ENCODE data around the gene SLX4IP. TPM values are rescaled to one million over a fixed set of nuclear protein-coding genes. Genes with fewer than 3 reads are reported as not detected.
A peak's percentile ranks its signal among the peaks of the same experiment; 100 is the strongest.

The SLX4IP gene
- total RNA-seq, 1 experiment from 2014 or later: 7.4 TPM

DNA sequence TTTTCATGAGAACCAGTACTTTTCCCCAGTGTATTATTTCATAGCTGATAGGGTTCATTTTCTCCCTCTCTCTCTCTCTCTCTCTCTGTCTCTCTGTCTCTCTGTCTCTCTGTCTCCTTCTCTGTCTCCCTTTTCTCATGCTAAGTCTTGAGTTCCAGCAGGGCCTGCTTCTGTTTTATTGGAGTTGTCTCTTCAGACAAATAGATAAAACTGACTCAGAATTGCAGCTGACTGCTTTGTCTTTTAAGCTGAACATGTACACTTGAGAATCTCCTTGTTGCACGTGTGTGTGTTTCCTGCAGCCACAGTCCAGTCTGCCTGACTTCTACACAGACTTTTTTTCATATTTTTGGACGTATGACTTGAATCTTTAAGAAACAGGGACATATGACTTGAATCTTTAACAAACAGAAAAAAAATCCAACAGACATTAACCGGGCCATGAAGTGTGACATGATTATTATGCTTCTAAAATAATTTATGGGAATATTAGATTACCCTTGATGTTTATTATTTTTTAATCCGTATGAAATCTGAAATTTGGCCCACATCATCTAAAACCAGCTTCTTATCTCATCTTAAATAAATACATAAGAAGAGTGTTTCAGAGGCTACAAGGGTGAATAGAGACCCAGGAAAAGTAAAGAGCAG, 167.2 kb downstream of the SLX4IP start (continued):
- TF ChIP-seq, protein P1, sequence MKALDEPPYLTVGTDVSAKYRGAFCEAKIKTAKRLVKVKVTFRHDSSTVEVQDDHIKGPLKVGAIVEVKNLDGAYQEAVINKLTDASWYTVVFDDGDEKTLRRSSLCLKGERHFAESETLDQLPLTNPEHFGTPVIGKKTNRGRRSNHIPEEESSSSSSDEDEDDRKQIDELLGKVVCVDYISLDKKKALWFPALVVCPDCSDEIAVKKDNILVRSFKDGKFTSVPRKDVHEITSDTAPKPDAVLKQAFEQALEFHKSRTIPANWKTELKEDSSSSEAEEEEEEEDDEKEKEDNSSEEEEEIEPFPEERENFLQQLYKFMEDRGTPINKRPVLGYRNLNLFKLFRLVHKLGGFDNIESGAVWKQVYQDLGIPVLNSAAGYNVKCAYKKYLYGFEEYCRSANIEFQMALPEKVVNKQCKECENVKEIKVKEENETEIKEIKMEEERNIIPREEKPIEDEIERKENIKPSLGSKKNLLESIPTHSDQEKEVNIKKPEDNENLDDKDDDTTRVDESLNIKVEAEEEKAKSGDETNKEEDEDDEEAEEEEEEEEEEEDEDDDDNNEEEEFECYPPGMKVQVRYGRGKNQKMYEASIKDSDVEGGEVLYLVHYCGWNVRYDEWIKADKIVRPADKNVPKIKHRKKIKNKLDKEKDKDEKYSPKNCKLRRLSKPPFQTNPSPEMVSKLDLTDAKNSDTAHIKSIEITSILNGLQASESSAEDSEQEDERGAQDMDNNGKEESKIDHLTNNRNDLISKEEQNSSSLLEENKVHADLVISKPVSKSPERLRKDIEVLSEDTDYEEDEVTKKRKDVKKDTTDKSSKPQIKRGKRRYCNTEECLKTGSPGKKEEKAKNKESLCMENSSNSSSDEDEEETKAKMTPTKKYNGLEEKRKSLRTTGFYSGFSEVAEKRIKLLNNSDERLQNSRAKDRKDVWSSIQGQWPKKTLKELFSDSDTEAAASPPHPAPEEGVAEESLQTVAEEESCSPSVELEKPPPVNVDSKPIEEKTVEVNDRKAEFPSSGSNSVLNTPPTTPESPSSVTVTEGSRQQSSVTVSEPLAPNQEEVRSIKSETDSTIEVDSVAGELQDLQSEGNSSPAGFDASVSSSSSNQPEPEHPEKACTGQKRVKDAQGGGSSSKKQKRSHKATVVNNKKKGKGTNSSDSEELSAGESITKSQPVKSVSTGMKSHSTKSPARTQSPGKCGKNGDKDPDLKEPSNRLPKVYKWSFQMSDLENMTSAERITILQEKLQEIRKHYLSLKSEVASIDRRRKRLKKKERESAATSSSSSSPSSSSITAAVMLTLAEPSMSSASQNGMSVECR (CRISPR knock-in tag; IDR thresholded peaks at IDR 0.05; ENCODE audit: borderline replicate concordance): no peak

DNA sequence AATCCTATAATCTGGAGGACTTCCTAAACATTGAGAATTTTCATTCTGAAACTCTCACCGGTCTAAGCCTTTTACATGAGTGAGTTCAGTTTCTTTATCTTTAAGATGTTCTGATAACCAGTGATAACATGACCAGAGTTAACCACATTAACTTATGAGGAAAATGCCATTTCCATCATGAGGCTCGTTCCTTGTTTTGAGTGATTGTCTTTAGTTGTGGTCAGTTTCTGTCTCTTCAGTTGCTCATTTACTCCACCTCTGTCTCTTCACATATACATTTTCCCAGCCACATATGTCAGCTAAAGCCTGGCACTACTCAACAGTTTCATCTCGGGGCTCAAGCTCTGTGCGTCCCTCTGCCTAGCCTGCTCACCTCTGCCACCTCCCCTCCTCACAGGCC, 168.3 kb downstream of the SLX4IP start:
- ChIA-PET CTCF (no interaction called here), POLR2A (no interaction called here)
- Mint-ChIP-seq H3K4me1 (peaks cover 9% of the 10 kb centered on the region; the same call in 1 of the 2 replicates), H3K27ac (peak overlapping the region; percentile 3; the same call in 1 of the 2 replicates), H3K4me3 (no peak overlapping the region), H3K36me3 (peaks cover 3% of the 10 kb centered on the region; the same call in 1 of the 2 replicates), H3K9me3 (no peaks in the 10 kb centered on the region), H3K27me3 (ENCODE audit: low read depth) (no peaks in the 10 kb centered on the region)
- ATAC-seq (no peak), DNase-seq (ENCODE audit: low spot score) (no peak)
- no peak for TF ChIP-seq NFE2L1 (CRISPR knock-in tag; IDR thresholded peaks at IDR 0.05)

DNA sequence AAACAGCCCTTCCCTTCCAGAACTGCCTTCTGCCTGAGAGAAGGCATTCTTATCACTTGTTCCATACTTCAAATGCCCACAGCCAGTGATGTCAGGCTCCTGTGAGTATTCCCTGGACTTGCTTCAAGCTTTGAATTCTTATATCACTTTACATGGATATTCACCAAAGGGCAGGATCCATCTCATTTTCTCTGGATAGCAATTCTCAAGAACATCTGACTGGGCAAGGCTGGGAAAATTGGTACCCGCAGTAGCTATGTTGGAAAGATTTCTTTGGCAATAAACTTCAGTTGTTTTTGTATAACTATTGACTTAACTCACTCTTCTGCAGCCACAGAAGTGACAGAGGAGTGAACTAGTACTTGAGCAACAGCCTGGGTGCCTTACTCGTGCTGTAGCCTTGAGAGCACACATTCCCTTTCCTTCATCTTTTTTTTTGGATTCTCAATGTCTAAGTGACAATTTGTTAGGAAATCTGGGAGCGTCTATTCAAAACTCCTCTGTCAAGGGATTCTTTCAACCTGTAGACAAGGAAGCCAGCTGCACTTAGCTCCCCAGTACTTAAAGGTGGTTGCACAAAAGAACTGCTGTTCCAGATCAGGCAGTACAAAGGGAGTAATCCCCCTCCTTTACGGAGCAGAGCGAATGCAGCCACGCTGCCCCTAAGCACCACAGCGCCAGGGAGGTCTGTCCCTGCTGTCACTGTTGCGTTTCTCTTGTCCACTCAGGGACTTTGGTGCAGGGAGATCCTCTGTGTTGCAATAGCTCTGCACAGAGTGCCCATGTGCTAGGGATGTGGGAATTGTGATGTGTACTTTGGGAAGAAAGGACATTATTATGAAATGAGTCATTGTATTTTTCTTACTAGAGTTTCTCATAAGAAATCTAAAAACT, 169.1 kb downstream of the SLX4IP start:
- peaks cover 9% of the 10 kb centered on the region; the same call in 1 of the 2 replicates for H3K4me1 Mint-ChIP-seq
- no peak for DNase-seq (ENCODE audit: low spot score)
- TF ChIP-seq, protein P2, sequence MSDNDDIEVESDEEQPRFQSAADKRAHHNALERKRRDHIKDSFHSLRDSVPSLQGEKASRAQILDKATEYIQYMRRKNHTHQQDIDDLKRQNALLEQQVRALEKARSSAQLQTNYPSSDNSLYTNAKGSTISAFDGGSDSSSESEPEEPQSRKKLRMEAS (CRISPR knock-in tag; IDR thresholded peaks at IDR 0.05): no peak
- TF ChIP-seq GABPB1 (CRISPR knock-in tag; IDR thresholded peaks at IDR 0.05): peak; percentile 95
- ChIA-PET CTCF (no interaction called here), POLR2A (no interaction called here)
- ATAC-seq: no peak
- H3K4me3 Mint-ChIP-seq: no peak overlapping the region
- no peaks in the 10 kb centered on the region for H3K36me3 Mint-ChIP-seq
- peak overlapping the region; percentile 47 for H3K27ac Mint-ChIP-seq
- no peaks in the 10 kb centered on the region for H3K9me3 Mint-ChIP-seq
- no peaks in the 10 kb centered on the region for H3K27me3 Mint-ChIP-seq (ENCODE audit: low read depth)

DNA sequence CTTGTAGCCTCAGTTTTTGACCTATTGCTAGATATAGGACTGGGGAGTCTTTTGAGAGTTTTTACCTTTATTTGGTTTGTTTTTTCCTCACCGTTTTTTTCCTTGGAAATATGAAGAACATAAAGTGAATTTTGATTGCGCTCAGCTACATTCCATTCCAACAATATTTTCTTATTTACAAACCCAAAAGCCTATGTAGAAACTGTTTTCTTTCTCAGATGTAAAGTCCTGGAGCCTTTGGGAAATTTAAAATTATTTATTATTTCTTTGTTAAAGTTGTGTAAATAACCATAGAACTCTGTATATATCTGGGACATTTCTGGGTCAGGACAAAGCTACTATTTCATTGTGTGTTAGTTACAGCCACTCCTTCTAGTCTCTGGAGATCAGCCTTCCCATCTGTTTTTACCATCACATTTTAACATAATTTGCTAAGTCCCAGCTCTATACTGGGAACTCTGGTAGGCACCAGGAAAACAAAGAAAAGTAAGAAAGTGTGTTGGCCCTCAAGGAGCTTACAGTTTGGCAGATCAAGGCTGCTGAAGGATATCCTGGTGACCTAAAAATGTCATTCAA, 169.8 kb downstream of the SLX4IP start:
- ChIA-PET CTCF (no interaction called here), POLR2A (no interaction called here)
- ATAC-seq: no peak
- TF ChIP-seq, protein P3, sequence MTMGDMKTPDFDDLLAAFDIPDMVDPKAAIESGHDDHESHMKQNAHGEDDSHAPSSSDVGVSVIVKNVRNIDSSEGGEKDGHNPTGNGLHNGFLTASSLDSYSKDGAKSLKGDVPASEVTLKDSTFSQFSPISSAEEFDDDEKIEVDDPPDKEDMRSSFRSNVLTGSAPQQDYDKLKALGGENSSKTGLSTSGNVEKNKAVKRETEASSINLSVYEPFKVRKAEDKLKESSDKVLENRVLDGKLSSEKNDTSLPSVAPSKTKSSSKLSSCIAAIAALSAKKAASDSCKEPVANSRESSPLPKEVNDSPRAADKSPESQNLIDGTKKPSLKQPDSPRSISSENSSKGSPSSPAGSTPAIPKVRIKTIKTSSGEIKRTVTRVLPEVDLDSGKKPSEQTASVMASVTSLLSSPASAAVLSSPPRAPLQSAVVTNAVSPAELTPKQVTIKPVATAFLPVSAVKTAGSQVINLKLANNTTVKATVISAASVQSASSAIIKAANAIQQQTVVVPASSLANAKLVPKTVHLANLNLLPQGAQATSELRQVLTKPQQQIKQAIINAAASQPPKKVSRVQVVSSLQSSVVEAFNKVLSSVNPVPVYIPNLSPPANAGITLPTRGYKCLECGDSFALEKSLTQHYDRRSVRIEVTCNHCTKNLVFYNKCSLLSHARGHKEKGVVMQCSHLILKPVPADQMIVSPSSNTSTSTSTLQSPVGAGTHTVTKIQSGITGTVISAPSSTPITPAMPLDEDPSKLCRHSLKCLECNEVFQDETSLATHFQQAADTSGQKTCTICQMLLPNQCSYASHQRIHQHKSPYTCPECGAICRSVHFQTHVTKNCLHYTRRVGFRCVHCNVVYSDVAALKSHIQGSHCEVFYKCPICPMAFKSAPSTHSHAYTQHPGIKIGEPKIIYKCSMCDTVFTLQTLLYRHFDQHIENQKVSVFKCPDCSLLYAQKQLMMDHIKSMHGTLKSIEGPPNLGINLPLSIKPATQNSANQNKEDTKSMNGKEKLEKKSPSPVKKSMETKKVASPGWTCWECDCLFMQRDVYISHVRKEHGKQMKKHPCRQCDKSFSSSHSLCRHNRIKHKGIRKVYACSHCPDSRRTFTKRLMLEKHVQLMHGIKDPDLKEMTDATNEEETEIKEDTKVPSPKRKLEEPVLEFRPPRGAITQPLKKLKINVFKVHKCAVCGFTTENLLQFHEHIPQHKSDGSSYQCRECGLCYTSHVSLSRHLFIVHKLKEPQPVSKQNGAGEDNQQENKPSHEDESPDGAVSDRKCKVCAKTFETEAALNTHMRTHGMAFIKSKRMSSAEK (CRISPR knock-in tag; IDR thresholded peaks at IDR 0.05; ENCODE audit: borderline replicate concordance): no peak
- TF ChIP-seq NR2C2 (CRISPR knock-in tag; IDR thresholded peaks at IDR 0.05) (no peak), GRHL2 (CRISPR knock-in tag; IDR thresholded peaks at IDR 0.05; ENCODE audit: insufficient replicate concordance, severe bottlenecking) (no peak), HMGA2 (CRISPR knock-in tag; IDR thresholded peaks at IDR 0.05) (no peak), ZNF232 (CRISPR knock-in tag; IDR thresholded peaks at IDR 0.05) (no peak), SOX15 (CRISPR knock-in tag; IDR thresholded peaks at IDR 0.05) (no peak), ZNF396 (CRISPR knock-in tag; IDR thresholded peaks at IDR 0.05; ENCODE audit: borderline replicate concordance) (no peak)
- TF ChIP-seq, protein P4, sequence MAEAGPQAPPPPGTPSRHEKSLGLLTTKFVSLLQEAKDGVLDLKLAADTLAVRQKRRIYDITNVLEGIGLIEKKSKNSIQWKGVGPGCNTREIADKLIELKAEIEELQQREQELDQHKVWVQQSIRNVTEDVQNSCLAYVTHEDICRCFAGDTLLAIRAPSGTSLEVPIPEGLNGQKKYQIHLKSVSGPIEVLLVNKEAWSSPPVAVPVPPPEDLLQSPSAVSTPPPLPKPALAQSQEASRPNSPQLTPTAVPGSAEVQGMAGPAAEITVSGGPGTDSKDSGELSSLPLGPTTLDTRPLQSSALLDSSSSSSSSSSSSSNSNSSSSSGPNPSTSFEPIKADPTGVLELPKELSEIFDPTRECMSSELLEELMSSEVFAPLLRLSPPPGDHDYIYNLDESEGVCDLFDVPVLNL (CRISPR knock-in tag; IDR thresholded peaks at IDR 0.05; ENCODE audit: borderline replicate concordance, low read depth): no peak
- TF ChIP-seq, protein P5, sequence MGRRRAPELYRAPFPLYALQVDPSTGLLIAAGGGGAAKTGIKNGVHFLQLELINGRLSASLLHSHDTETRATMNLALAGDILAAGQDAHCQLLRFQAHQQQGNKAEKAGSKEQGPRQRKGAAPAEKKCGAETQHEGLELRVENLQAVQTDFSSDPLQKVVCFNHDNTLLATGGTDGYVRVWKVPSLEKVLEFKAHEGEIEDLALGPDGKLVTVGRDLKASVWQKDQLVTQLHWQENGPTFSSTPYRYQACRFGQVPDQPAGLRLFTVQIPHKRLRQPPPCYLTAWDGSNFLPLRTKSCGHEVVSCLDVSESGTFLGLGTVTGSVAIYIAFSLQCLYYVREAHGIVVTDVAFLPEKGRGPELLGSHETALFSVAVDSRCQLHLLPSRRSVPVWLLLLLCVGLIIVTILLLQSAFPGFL (CRISPR knock-in tag; IDR thresholded peaks at IDR 0.05; ENCODE audit: borderline replicate concordance): no peak

More for the DNA sequence above, 169.8 kb downstream of the SLX4IP start:
- Mint-ChIP-seq H3K9me3 (no peaks in the 10 kb centered on the region), H3K27me3 (ENCODE audit: low read depth) (no peaks in the 10 kb centered on the region), H3K4me1 (peaks cover 9% of the 10 kb centered on the region; the same call in 1 of the 2 replicates), H3K27ac (no peak overlapping the region), H3K4me3 (no peak overlapping the region), H3K36me3 (no peaks in the 10 kb centered on the region)
- DNase-seq (ENCODE audit: low spot score): no peak

Data from WTC11 (cell line).